IPS-18a (cell line): ENCODE measurements around the gene PRDM16.

Experiments used
- H3K27ac ChIP-seq: one replicate; pipeline ENCODE4 v1.5.1; 2013; ENCODE audit warnings: low read length
- H3K27me3 ChIP-seq: one replicate; pipeline ENCODE4 v1.6.1; 2013; ENCODE audit warnings: mild to moderate bottlenecking, low read length; ENCODE audit not compliant: control insufficient read depth, insufficient read depth
- H3K36me3 ChIP-seq: one replicate; pipeline ENCODE4 v1.6.1; 2013; ENCODE audit warnings: low read depth, low read length; ENCODE audit not compliant: control insufficient read depth
- H3K4me1 ChIP-seq: one replicate; pipeline ENCODE4 v1.6.1; 2013; ENCODE audit warnings: low read depth, low read length; ENCODE audit not compliant: control insufficient read depth
- H3K4me3 ChIP-seq: one replicate; pipeline ENCODE4 v1.5.1; 2013; ENCODE audit warnings: low read length
- H3K9ac ChIP-seq: one replicate; pipeline ENCODE4 v1.6.1; 2013; ENCODE audit warnings: mild to moderate bottlenecking, low read length, moderate library complexity
- H3K9me3 ChIP-seq: one replicate; pipeline ENCODE4 v1.6.1; 2013; ENCODE audit warnings: low read depth, low read length; ENCODE audit not compliant: control insufficient read depth

The PRDM16 gene

GRCh38 chr1:3323021-3323795, 254.2 kb downstream of the PRDM16 start:
- H3K9me3 ChIP-seq: no peaks in the 10 kb centered on the region
- no peaks in the 10 kb centered on the region for H3K27me3 ChIP-seq
- no peaks in the 10 kb centered on the region for H3K36me3 ChIP-seq
- no peak overlapping the region for H3K9ac ChIP-seq
- no peaks in the 10 kb centered on the region for H3K4me1 ChIP-seq
- no peak overlapping the region for H3K4me3 ChIP-seq
- H3K27ac ChIP-seq: no peak overlapping the region

- Histone ChIP-seq H3K27me3 (no peaks in the 10 kb centered on the region), H3K9ac (no peak overlapping the region), H3K4me3 (no peak overlapping the region), H3K4me1 (no peaks in the 10 kb centered on the region), H3K27ac (no peak overlapping the region), H3K9me3 (no peaks in the 10 kb centered on the region), H3K36me3 (no peaks in the 10 kb centered on the region)
Measured at GRCh38 chr1:3323796-3324703, 255.0 kb downstream of the PRDM16 start.

DNA sequence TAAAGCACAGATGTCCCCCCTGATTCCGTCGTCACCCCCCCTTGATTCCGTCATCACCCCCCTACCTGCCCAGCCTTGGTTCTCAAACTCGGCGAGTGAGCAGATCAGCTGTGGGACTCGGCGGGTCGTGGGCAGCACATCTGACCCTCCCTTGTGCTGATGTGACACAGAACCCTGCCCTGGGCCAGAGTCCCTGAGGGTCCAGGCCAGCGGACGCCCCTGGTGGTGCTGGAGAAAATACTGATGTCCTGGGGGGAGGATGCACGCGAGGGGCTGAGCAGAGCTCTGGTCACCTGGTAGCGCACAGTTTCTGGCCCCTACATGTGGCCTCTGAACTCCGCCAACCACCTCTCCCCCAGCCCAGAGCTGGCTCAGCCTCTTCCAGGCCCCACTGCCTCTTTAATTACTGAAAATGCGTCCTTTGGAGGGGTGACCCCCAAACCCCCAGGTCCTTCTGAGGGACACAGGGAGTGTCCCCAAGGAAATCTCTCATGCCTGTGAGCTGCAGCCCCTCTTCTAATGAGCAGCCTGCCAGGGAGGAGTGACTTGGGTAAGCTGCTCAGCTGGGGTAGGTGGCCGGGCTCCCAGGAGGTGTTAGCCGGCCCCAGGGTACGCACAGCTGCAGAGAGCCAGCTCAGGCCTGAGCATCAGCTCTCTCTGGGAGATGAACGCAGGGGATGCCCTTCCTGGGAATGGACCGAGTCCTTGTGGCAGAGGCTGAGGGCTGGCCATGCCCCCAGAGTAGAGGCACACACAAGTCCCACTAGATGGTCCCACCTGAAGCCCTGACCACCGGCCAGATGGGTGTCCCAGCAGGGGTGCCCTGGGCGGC, 255.9 kb downstream of the PRDM16 start:
- Histone ChIP-seq H3K27me3 (no peaks in the 10 kb centered on the region), H3K9ac (no peak overlapping the region), H3K27ac (no peak overlapping the region), H3K9me3 (no peaks in the 10 kb centered on the region), H3K4me1 (no peaks in the 10 kb centered on the region), H3K36me3 (no peaks in the 10 kb centered on the region), H3K4me3 (no peak overlapping the region)

GRCh38 chr1:3326516-3327388, 257.7 kb downstream of the PRDM16 start:
- Histone ChIP-seq H3K9me3 (no peaks in the 10 kb centered on the region), H3K4me3 (no peak overlapping the region), H3K27me3 (no peaks in the 10 kb centered on the region), H3K36me3 (no peaks in the 10 kb centered on the region), H3K27ac (no peak overlapping the region), H3K9ac (no peak overlapping the region), H3K4me1 (no peaks in the 10 kb centered on the region)

- H3K4me1 ChIP-seq: no peaks in the 10 kb centered on the region
- no peak overlapping the region for H3K9ac ChIP-seq
- H3K9me3 ChIP-seq: no peaks in the 10 kb centered on the region
- no peak overlapping the region for H3K27ac ChIP-seq
- no peak overlapping the region for H3K4me3 ChIP-seq
- H3K27me3 ChIP-seq: no peaks in the 10 kb centered on the region
- no peaks in the 10 kb centered on the region for H3K36me3 ChIP-seq
Measured at GRCh38 chr1:3327389-3327702, 258.3 kb downstream of the PRDM16 start.

- no peak overlapping the region for H3K27ac ChIP-seq
- H3K4me1 ChIP-seq: no peaks in the 10 kb centered on the region
- H3K36me3 ChIP-seq: no peaks in the 10 kb centered on the region
- H3K4me3 ChIP-seq: no peak overlapping the region
- no peaks in the 10 kb centered on the region for H3K9me3 ChIP-seq
- no peak overlapping the region for H3K9ac ChIP-seq
- H3K27me3 ChIP-seq: no peaks in the 10 kb centered on the region
Measured at GRCh38 chr1:3327936-3328590, 259.1 kb downstream of the PRDM16 start.

- Histone ChIP-seq H3K4me3 (no peak overlapping the region), H3K27ac (no peak overlapping the region), H3K9me3 (no peaks in the 10 kb centered on the region), H3K36me3 (no peaks in the 10 kb centered on the region), H3K27me3 (no peaks in the 10 kb centered on the region), H3K9ac (no peak overlapping the region), H3K4me1 (no peaks in the 10 kb centered on the region)
Measured at GRCh38 chr1:3329640-3330281, 260.8 kb downstream of the PRDM16 start.

DNA sequence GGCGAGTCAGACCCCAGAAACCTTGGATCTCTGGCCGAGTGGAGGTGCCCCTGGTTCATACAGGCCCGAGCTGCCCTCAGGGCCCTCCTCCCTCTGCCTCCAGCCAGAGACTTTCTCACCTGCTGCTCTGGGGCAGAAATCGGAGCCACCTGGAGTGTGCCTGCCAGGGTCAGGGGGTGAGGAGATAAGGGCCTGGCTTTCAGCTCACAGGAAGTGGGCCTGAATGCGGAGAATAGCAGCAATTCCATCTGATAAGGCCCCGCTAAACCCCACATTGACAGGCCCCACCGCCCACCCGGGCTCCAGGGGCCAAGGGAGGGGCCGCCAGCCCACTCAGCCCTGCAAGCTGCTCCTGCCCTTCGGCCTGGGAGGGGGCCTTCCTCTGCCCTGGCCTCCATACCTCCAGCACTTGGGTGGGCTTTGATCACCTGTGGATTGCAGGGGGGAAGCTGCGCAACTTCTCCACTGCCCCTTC, 261.8 kb downstream of the PRDM16 start:
- Histone ChIP-seq H3K27ac (no peak overlapping the region), H3K36me3 (no peaks in the 10 kb centered on the region), H3K4me3 (no peak overlapping the region), H3K9ac (no peak overlapping the region), H3K27me3 (no peaks in the 10 kb centered on the region), H3K9me3 (no peaks in the 10 kb centered on the region), H3K4me1 (no peaks in the 10 kb centered on the region)

- H3K9me3 ChIP-seq: no peaks in the 10 kb centered on the region
- no peaks in the 10 kb centered on the region for H3K4me1 ChIP-seq
- H3K4me3 ChIP-seq: no peak overlapping the region
- no peak overlapping the region for H3K9ac ChIP-seq
- no peaks in the 10 kb centered on the region for H3K36me3 ChIP-seq
- H3K27me3 ChIP-seq: no peaks in the 10 kb centered on the region
- no peak overlapping the region for H3K27ac ChIP-seq
Measured at GRCh38 chr1:3331564-3331963, 262.6 kb downstream of the PRDM16 start.

- H3K27me3 ChIP-seq: no peaks in the 10 kb centered on the region
- H3K4me1 ChIP-seq: no peaks in the 10 kb centered on the region
- H3K36me3 ChIP-seq: no peaks in the 10 kb centered on the region
Measured at GRCh38 chr1:3332043-3332442, 263.0 kb downstream of the PRDM16 start.

More at GRCh38 chr1:3332043-3332442, 263.0 kb downstream of the PRDM16 start:
- H3K27ac ChIP-seq: no peak overlapping the region
- no peaks in the 10 kb centered on the region for H3K9me3 ChIP-seq
- no peak overlapping the region for H3K4me3 ChIP-seq
- H3K9ac ChIP-seq: no peak overlapping the region
